ENCODE measurements around the gene UBA1.

The UBA1 gene

GRCh38 chrX:47160781-47161180 is 32.8 kb upstream of the UBA1 start:
- no peak for DNase-seq (ENCODE audit: low read depth)
- TF ChIP-seq, protein P1, sequence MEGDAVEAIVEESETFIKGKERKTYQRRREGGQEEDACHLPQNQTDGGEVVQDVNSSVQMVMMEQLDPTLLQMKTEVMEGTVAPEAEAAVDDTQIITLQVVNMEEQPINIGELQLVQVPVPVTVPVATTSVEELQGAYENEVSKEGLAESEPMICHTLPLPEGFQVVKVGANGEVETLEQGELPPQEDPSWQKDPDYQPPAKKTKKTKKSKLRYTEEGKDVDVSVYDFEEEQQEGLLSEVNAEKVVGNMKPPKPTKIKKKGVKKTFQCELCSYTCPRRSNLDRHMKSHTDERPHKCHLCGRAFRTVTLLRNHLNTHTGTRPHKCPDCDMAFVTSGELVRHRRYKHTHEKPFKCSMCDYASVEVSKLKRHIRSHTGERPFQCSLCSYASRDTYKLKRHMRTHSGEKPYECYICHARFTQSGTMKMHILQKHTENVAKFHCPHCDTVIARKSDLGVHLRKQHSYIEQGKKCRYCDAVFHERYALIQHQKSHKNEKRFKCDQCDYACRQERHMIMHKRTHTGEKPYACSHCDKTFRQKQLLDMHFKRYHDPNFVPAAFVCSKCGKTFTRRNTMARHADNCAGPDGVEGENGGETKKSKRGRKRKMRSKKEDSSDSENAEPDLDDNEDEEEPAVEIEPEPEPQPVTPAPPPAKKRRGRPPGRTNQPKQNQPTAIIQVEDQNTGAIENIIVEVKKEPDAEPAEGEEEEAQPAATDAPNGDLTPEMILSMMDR (IDR thresholded peaks at IDR 0.05; ENCODE audit: insufficient read depth, low read depth, low read length, missing control alignments): no peak
- no peak overlapping the region for H3K4me3 ChIP-seq (ENCODE audit: low read length)

- DNase-seq (ENCODE audit: low read depth): no peak
- TF ChIP-seq, protein P1 (IDR thresholded peaks at IDR 0.05; ENCODE audit: insufficient read depth, low read depth, low read length, missing control alignments): no peak
- no peak overlapping the region for H3K4me3 ChIP-seq (ENCODE audit: low read length)
These were observed 30.6 kb upstream of the UBA1 start for GRCh38 chrX:47162927-47163583.

- DNase-seq (ENCODE audit: low read depth): no peak
- H3K4me3 ChIP-seq (ENCODE audit: low read length): no peak overlapping the region
- TF ChIP-seq, protein P1 (IDR thresholded peaks at IDR 0.05; ENCODE audit: insufficient read depth, low read depth, low read length, missing control alignments): no peak
These were observed 29.2 kb upstream of the UBA1 start for GRCh38 chrX:47164420-47164819.

- no peak for DNase-seq (ENCODE audit: low read depth)
- TF ChIP-seq, protein P1 (IDR thresholded peaks at IDR 0.05; ENCODE audit: insufficient read depth, low read depth, low read length, missing control alignments): no peak
- no peak overlapping the region for H3K4me3 ChIP-seq (ENCODE audit: low read length)
These were observed 27.5 kb upstream of the UBA1 start for GRCh38 chrX:47166126-47166525.

DNA sequence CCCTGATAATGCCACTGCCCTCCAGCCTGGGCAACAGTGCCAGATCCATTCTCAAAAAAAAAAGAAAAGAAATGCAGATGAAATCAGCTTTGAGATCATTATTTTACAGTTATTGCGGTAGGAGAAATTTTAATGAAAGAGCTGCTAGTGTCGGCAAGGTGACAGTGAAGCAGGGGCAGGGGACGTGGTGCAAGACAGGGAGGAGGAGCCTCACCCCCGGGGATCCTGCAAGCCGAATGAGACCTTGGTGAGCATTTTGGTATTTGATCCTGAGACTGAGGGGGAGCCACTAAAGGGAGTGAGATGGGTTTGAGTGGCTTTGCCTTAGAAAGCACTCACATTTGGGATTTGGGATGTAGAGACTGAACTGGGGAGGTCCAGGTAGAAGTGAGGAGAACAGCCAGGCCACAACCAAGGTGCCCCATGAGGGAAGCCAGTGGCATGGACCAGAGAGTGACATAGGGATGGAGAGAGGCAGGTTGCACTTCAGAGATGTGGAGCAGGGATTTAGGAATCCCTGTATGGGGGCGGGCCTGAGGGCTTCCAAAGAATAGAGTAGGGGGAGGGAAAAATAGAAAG is 25.0 kb upstream of the UBA1 start:
- H3K4me3 ChIP-seq (ENCODE audit: low read length): no peak overlapping the region
- DNase-seq (ENCODE audit: low read depth): no peak
- TF ChIP-seq, protein P1 (IDR thresholded peaks at IDR 0.05; ENCODE audit: insufficient read depth, low read depth, low read length, missing control alignments): no peak

DNA sequence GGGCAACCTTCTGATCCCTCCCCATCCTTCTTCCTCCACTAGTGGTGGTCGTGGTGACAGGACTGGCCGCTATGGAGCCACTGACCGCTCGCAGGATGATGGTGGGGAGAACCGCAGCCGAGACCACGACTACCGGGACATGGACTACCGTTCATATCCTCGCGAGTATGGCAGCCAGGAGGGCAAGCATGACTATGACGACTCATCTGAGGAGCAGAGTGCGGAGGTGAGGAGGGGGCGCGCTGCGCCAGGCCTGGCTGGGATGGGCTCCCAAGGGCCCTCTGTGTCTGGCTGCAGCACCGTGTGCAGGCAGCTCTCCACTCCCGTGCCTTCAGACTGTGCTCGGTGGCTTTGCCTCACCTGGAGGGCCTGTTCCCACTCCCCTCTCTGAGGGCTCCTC is 24.4 kb upstream of the UBA1 start:
- no peak overlapping the region for H3K4me3 ChIP-seq (ENCODE audit: low read length)
- TF ChIP-seq, protein P1 (IDR thresholded peaks at IDR 0.05; ENCODE audit: insufficient read depth, low read depth, low read length, missing control alignments): no peak
- no peak for DNase-seq (ENCODE audit: low read depth)
